ENCODE data around the gene NPIPB2.

The NPIPB2 gene

GRCh38 chr16:11901091-11901490, 40.8 kb downstream of the NPIPB2 start:
- Histone ChIP-seq H3K4me1 (ENCODE audit: control insufficient read depth, insufficient read depth, low read length) (no peaks in the 10 kb centered on the region), H3K4me3 (ENCODE audit: low read length) (no peak overlapping the region), H3K27ac (ENCODE audit: low read length) (no peak overlapping the region), H3K36me3 (ENCODE audit: control insufficient read depth, insufficient read depth, low read length) (0 out of 2 replicates have a peak, but pooled peaks cover 5% of the 10 kb centered on the region), H3K9me3 (ENCODE audit: control insufficient read depth, insufficient read depth, low read length) (no peaks in the 10 kb centered on the region), H3K27me3 (ENCODE audit: control insufficient read depth, insufficient read depth, low read length) (no peaks in the 10 kb centered on the region)
- no peak for DNase-seq (ENCODE audit: low read depth, low spot score)
- 100% methylated on average over 1 of the region's 3 CpGs for WGBS (ENCODE audit: insufficient coverage, insufficient read length)

DNA sequence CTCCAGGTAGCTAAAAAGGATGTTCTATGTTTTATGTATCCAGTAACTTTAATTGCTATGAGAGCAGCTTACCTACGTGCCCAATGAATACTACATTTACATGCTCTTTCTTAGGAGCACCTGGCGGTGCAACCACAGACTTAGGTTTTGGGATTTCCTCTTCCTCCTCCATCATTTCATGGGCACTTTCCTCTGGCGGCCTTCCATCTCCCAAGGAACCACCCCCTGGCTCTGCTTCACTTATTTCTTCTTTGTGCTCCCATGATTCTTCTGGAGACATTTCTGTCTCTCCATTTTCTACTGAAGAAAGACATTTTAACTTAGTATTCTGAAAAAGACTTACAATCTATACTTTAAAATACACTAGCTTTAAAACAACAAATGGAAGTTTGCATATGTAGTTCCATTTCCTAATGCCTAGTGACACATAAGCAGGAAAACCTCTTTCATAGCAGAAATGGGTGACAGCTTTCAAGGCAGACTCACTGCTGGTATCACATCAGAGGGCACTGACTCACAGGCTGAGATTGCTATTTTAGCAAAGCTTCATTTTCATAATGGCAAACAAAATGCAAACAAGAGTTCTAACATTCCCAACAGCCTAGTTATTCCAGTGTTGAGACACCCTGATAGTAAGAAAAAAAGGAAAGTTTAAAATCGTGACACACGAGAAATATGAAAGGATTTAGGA, 45.2 kb downstream of the NPIPB2 start:
- H3K9me3 ChIP-seq (ENCODE audit: control insufficient read depth, insufficient read depth, low read length): no peaks in the 10 kb centered on the region
- H3K27me3 ChIP-seq (ENCODE audit: control insufficient read depth, insufficient read depth, low read length): no peaks in the 10 kb centered on the region
- H3K27ac ChIP-seq (ENCODE audit: low read length): no peak overlapping the region
- no CpG with 5 or more reads among the region's 5 CpGs for WGBS (ENCODE audit: insufficient coverage, insufficient read length)
- DNase-seq (ENCODE audit: low read depth, low spot score): no peak
- H3K36me3 ChIP-seq (ENCODE audit: control insufficient read depth, insufficient read depth, low read length): peaks cover 8% of the 10 kb centered on the region; the same call in 1 of the 2 replicates
- H3K4me3 ChIP-seq (ENCODE audit: low read length): no peak overlapping the region
- H3K4me1 ChIP-seq (ENCODE audit: control insufficient read depth, insufficient read depth, low read length): no peaks in the 10 kb centered on the region

DNA sequence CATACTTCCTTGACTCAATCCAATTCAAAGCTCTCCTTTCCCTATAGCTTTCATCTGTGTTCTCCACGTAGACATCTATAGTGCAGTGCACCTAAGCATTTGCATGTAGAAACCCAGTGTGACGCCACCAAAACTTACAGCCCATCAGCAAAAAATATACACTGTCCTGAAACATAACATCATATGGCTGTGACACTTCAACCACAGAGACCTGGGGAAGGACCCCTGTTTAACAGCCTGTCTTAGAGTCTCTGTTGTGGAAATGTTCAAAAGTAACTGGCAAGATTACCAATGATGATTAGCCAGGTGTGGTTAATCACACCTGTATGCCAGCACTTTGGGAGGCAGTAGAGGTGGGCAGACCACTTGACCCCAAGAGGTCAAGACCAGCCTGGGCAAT, 48.3 kb downstream of the NPIPB2 start:
- Histone ChIP-seq H3K9me3 (ENCODE audit: control insufficient read depth, insufficient read depth, low read length) (no peaks in the 10 kb centered on the region), H3K36me3 (ENCODE audit: control insufficient read depth, insufficient read depth, low read length) (peaks cover 8% of the 10 kb centered on the region; the same call in 1 of the 2 replicates), H3K4me3 (ENCODE audit: low read length) (no peak overlapping the region), H3K27me3 (ENCODE audit: control insufficient read depth, insufficient read depth, low read length) (no peaks in the 10 kb centered on the region), H3K4me1 (ENCODE audit: control insufficient read depth, insufficient read depth, low read length) (no peaks in the 10 kb centered on the region), H3K27ac (ENCODE audit: low read length) (no peak overlapping the region)
- no CpG with 5 or more reads among the region's 2 CpGs for WGBS (ENCODE audit: insufficient coverage, insufficient read length)
- DNase-seq (ENCODE audit: low read depth, low spot score): no peak

GRCh38 chr16:11892761-11893160, 49.1 kb downstream of the NPIPB2 start:
- peaks cover 10% of the 10 kb centered on the region for H3K36me3 ChIP-seq (ENCODE audit: control insufficient read depth, insufficient read depth, low read length)
- H3K4me3 ChIP-seq (ENCODE audit: low read length): no peak overlapping the region
- DNase-seq (ENCODE audit: low read depth, low spot score): no peak
- H3K9me3 ChIP-seq (ENCODE audit: control insufficient read depth, insufficient read depth, low read length): no peaks in the 10 kb centered on the region
- no peak overlapping the region for H3K27ac ChIP-seq (ENCODE audit: low read length)
- H3K4me1 ChIP-seq (ENCODE audit: control insufficient read depth, insufficient read depth, low read length): no peaks in the 10 kb centered on the region
- H3K27me3 ChIP-seq (ENCODE audit: control insufficient read depth, insufficient read depth, low read length): no peaks in the 10 kb centered on the region
- 100% methylated on average over 2 of the region's 4 CpGs for WGBS (ENCODE audit: insufficient coverage, insufficient read length)

DNA sequence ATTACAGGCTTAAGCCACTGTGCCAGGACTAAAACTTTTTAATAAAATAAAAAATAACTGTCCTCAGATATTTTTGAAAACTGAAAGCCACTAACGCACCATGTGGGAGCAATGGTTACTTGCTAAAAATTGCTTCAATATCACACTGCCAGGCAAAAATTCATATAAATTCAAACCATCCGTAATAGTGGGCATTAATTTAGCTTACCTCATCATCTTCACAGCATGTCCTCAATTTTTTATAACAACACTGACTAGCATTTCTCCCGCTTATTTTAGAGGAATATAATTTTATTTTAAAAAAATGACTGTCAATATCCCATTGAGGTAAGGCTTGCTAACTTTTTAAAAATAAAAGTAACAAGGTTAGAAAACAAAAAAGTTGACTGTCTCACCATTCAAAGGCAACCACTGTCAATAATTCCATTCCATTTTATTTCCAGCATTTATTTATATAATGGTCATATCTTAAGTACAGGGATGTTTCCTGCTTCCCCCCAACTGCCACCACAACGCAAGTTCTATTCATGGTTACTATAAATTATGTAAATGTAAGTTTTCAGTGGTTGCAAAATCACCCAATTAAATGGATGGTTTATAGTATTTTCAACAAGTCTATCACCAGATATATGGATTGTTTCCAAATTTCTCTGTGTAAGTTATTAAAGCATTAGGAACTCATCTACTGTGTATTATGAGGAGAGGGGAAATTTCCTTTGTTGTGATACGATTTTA, 51.4 kb downstream of the NPIPB2 start:
- DNase-seq (ENCODE audit: low read depth, low spot score): no peak
- Histone ChIP-seq H3K27ac (ENCODE audit: low read length) (no peak overlapping the region), H3K27me3 (ENCODE audit: control insufficient read depth, insufficient read depth, low read length) (no peaks in the 10 kb centered on the region), H3K36me3 (ENCODE audit: control insufficient read depth, insufficient read depth, low read length) (peaks cover 13% of the 10 kb centered on the region), H3K4me1 (ENCODE audit: control insufficient read depth, insufficient read depth, low read length) (no peaks in the 10 kb centered on the region), H3K4me3 (ENCODE audit: low read length) (no peak overlapping the region), H3K9me3 (ENCODE audit: control insufficient read depth, insufficient read depth, low read length) (no peaks in the 10 kb centered on the region)
- WGBS (ENCODE audit: insufficient coverage, insufficient read length): no CpG with 5 or more reads among the region's 5 CpGs

DNA sequence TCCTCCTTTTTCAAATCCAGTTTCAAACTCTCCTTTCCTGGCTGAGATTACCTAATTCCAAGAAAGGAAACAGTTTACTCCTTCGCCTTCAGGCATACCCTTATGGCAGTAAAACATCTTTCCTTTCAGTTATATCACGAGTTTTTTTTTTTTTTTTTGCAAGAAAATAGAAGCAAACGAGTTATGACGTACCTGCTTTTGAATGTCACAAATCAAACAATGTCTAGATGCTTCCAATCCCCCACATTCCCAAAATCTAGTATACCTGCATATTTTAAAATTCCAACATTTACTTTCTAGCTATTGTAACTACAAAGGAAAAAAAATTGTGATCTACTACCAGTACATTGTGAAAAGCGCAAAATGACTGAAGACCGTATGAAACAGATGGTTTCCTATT, 55.0 kb downstream of the NPIPB2 start:
- no peaks in the 10 kb centered on the region for H3K27me3 ChIP-seq (ENCODE audit: control insufficient read depth, insufficient read depth, low read length)
- H3K27ac ChIP-seq (ENCODE audit: low read length): no peak overlapping the region
- peaks cover 10% of the 10 kb centered on the region for H3K36me3 ChIP-seq (ENCODE audit: control insufficient read depth, insufficient read depth, low read length)
- H3K9me3 ChIP-seq (ENCODE audit: control insufficient read depth, insufficient read depth, low read length): no peaks in the 10 kb centered on the region
- no peaks in the 10 kb centered on the region for H3K4me1 ChIP-seq (ENCODE audit: control insufficient read depth, insufficient read depth, low read length)
- H3K4me3 ChIP-seq (ENCODE audit: low read length): no peak overlapping the region
- WGBS (ENCODE audit: insufficient coverage, insufficient read length): no CpG with 5 or more reads among the region's 6 CpGs
- no peak for DNase-seq (ENCODE audit: low read depth, low spot score)

GRCh38 chr16:11884035-11884434, 57.8 kb downstream of the NPIPB2 start:
- DNase-seq (ENCODE audit: low read depth, low spot score): no peak
- WGBS (ENCODE audit: insufficient coverage, insufficient read length): no CpG with 5 or more reads among the region's 5 CpGs
- Histone ChIP-seq H3K36me3 (ENCODE audit: control insufficient read depth, insufficient read depth, low read length) (peaks cover 21% of the 10 kb centered on the region), H3K9me3 (ENCODE audit: control insufficient read depth, insufficient read depth, low read length) (no peaks in the 10 kb centered on the region), H3K4me1 (ENCODE audit: control insufficient read depth, insufficient read depth, low read length) (no peaks in the 10 kb centered on the region), H3K27ac (ENCODE audit: low read length) (no peak overlapping the region), H3K4me3 (ENCODE audit: low read length) (no peak overlapping the region), H3K27me3 (ENCODE audit: control insufficient read depth, insufficient read depth, low read length) (no peaks in the 10 kb centered on the region)

DNA sequence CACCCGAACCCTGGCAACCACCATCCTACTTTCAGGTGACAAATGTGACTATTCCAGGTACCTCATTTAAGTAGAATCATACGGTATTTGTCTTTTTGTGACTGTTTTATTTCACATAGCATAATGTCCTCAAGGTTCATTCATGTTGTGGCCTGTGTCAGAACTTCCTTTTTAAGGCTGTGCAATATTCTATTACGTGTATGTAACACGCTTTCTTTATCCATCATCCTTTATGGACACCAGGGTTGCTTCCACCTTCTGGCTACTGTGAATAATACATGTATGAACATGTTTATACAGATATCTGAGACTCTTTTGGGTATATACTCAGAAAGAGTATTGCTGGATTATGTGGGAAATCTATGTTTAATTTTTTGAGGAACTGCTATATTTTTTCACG, 61.8 kb downstream of the NPIPB2 start:
- H3K36me3 ChIP-seq (ENCODE audit: control insufficient read depth, insufficient read depth, low read length): peaks cover 16% of the 10 kb centered on the region
- DNase-seq (ENCODE audit: low read depth, low spot score): no peak
- no peaks in the 10 kb centered on the region for H3K9me3 ChIP-seq (ENCODE audit: control insufficient read depth, insufficient read depth, low read length)
- no peaks in the 10 kb centered on the region for H3K27me3 ChIP-seq (ENCODE audit: control insufficient read depth, insufficient read depth, low read length)
- no peak overlapping the region for H3K4me3 ChIP-seq (ENCODE audit: low read length)
- no peak overlapping the region for H3K27ac ChIP-seq (ENCODE audit: low read length)
- no peaks in the 10 kb centered on the region for H3K4me1 ChIP-seq (ENCODE audit: control insufficient read depth, insufficient read depth, low read length)
- no CpG with 5 or more reads among the region's 5 CpGs for WGBS (ENCODE audit: insufficient coverage, insufficient read length)

GRCh38 chr16:11877374-11877773, 64.5 kb downstream of the NPIPB2 start:
- Histone ChIP-seq H3K9me3 (ENCODE audit: control insufficient read depth, insufficient read depth, low read length) (no peaks in the 10 kb centered on the region), H3K4me1 (ENCODE audit: control insufficient read depth, insufficient read depth, low read length) (no peaks in the 10 kb centered on the region), H3K27me3 (ENCODE audit: control insufficient read depth, insufficient read depth, low read length) (no peaks in the 10 kb centered on the region), H3K4me3 (ENCODE audit: low read length) (no peak overlapping the region), H3K36me3 (ENCODE audit: control insufficient read depth, insufficient read depth, low read length) (peaks cover 15% of the 10 kb centered on the region), H3K27ac (ENCODE audit: low read length) (no peak overlapping the region)
- no CpG with 5 or more reads among the region's 5 CpGs for WGBS (ENCODE audit: insufficient coverage, insufficient read length)
- no peak for DNase-seq (ENCODE audit: low read depth, low spot score)

Measured in iPS DF 6.9 (cell line).